ENCODE measurements around the gene KCNAB1.
"Not testable (repeated sequence)": the region's sequence is repeated elsewhere in the genome, so short reads cannot be mapped to it uniquely, and the experiment has no call there.

Gene KCNAB1

DNA sequence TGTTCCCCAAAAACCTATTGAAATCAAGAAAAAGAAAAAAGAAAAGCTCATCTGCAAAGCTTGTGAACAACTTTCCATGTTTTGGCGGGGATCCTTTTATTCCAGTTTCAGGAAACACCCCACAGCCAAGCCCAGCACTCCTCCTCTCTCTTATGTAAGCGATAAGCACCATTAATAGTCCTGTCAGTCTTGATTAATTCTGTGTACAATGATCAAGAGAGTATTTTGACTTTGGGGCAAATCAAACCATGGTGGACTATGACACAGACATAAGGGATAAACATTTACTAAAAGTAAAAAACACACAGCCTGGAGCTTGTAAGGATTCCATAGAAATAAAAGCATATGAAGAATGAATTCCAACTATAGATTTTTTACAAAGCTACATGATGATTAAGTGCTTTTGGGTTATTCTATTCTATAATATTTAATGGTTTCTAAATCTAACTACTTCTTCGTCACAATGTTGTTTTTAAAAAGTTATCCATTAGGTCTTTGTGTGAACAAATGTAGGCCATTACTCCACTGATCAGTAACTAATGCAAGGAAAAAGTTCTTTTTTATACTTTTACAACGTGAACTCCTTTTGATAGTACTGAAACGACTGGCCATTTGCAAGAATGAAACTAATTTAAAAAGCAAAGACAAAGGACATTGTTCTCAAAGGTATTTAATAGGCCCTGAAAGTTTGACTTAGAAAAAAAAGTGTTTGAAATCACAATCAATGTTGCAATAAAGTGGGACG lies 106.5 kb downstream of the KCNAB1 start:
- no peak for DNase-seq

DNA sequence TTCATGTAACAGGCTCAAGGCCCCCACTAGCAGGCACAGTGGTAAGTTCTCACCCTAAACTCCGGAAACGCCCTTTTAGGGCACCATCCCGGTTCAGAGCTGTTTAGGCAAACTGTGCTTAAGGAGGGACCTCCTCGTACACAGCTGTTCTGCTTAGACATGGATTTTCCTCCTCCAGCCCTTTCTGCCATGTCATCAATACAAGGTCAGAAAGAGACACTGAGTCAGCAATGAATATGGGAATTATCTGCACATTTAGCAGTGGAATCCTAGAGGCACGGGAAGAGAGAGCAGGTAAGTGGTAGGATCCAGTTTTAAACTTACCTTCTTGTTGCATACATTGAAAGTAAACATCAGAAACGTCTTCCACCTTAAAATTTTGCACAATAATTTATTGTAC lies 107.3 kb downstream of the KCNAB1 start:
- DNase-seq, result no peak

DNA sequence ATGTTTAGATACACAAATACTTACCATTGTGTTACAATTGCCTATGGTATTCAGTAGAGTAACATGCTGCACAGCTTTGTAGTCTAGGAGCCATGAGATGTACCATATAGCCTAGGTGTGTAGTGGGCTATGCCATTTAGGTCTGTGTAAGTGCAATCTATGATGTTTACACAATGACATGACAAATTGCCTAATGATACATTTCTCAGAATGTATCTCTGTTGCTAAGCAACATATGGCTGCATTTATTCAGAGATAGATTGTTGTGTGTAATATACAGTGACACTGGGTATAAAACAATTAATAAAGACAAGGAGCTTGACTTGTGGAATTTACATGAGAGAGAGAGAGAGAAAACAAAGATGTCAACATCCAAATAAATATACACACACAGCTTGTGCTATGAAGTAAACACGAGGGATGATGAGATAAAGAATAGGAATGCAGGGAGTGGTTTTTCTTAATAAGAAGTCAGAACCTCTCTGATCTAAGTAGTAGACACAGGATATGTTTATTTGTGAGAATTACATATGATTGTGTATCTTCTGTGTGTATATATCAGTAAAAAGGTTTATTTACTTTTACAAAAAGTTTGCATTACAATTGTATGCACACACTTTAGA lies 110.0 kb downstream of the KCNAB1 start:
- no peak for DNase-seq

DNA sequence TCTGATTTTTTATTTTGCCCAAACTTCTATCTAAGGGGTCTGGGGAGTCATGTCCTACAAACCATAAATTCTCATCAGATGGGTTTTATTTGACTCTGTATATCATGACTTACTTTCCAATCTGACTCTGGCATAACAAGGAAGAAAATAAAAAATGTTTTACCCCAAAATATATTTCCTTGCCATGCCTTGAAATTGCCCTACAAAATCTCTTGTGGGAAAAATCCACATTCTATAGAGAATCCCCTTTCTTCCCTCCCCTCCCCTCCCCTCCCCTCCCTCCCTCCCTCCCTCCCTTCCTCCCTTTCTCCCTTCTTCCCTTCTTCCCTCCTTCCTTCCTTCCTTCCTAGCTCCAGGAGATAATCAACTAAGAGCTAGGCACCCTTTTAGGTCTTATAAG lies 110.8 kb downstream of the KCNAB1 start:
- DNase-seq, result not testable (repeated sequence)

DNA sequence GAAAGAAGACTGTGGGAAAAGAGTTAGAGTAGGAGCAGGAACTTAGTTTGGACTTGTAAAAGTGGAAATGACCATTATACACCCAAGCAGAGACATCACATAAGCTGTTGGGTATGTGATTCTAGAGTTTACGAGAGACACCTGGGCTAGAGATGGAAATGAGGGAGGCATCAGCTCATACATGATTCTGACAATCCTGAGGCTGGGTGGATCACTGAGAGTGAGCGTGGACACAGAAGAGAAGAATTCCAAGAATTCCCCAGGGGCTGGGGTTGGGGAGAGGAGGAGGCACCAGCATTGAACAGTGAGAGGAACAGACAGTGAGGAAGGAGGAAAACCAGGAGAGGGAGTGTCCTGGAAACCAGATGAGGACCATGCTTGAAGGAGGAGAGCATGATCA lies 113.5 kb downstream of the KCNAB1 start:
- DNase-seq, result no peak

DNA sequence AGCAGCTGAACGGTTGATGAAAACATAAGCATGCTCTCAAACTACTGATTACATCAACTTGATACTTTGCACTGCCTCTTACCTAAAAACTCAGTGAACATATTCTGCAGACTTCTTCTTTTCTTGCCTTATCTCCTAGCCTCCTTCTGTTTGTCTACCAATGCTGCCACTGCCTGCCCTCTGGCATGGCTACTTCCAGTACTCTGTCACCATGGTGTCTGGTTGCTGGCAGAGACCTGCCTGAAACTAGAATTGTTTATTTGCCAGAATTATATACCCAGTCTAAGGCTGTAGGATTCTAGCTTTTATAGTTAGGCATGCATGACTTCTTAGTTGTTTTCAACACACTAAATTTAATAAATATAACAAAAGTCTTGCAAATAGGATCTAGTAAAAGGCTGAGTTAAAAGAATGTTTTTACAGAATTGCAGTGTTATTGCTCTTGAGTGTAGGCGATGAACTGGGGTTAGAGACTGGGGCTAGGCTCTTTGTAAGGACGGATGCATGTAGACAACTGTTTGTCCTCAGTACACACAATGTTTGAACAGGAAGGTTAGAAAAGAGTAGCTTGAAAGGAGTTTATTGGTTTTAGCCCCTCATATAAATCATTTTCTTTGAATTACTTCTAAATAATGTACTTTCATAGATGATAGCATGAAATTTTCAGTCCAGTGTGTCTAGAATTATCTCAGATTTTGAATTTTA lies 116.3 kb downstream of the KCNAB1 start:
- no peak for DNase-seq

DNA sequence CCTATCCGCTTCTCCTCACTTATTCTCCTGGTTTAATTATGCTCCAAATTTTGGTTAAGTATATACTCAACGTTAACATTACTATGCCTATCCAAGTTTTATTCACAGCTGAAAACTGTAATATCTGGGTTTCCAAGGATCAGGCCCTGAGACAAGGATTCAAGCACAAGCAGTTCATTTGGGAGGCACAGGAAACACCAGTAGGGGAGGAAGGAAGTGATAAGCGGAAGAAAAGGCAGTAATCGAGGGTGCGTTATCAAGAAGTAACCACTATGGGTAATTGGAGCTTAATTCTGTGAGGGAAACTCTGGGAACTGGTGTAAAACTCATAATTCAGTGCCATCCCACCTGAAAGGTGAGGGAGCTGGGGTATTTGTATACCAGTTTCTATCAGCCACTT lies 120.3 kb downstream of the KCNAB1 start:
- DNase-seq, result no peak

DNA sequence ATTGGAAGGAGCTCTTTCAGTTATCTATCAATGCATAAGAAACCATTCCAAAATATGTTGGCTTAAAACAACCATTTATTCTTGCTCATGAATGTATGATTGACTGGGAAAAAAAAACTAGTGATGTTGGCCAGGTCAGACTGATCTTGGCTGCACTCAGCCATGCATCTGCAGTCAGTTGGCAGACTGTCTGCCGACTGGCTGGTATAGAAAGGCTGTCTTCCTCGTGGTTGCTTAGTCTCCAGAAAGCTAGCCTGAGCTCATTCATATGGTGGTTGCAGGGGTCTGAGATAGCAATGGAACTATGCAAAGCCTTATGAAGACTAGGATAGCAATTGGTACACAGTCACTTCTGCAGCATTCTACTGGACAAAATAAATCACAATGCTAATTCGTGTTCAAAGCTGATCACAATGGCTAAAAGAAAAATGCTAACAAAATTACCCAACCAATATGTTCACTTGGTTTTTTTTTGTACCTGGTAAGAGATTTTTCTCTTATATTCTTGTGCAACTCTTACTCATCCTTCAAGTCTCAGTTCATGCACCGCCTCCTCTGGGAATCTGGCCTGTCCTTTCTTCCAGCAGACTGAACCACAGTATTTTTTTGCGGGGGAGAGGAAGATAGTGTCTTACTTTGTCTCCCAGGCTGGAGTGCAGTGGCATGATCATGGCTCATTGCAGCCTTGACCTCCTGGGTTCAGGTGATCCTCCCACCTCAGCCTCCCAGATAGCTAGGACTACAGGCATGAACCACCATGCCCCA lies 126.8 kb downstream of the KCNAB1 start:
- DNase-seq, result no peak

DNA sequence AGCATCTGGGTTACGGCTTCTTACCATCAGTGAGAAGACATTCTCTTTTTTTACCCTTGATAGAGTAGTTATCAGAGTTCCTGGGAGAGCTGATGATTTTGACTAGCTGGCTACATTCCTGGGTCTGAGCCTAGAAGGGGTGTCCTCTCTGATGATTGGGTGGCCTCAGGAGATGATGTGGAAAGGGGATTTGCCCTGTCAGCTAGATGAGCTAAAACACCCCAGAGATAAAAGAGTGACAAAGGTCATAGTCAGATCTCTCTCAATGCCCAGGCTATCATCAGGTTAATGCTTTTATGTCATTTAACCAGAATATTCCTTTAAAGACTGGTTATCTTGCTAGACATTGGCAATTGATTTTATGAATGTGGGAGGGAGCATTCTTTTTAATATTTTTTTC lies 130.2 kb downstream of the KCNAB1 start:
- no peak for DNase-seq

DNA sequence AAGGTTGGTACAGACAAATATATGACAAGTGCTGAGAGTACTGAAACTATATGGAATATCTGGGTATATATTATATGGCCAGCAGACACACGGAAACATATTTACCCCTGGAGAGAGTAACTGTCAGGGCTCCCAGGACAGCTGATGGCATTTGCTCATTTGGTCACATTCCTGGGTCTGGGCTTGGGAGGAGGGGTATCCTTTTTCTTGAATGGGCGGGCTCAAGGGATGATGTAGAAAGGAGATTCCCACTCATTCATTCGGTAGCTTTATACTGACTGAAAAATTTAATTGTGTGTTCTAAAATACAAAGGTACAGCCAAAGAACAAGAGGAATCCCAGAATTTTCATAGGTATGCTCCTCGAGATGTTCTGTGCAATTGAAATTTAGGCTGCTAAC lies 131.0 kb downstream of the KCNAB1 start:
- no peak for DNase-seq

DNA sequence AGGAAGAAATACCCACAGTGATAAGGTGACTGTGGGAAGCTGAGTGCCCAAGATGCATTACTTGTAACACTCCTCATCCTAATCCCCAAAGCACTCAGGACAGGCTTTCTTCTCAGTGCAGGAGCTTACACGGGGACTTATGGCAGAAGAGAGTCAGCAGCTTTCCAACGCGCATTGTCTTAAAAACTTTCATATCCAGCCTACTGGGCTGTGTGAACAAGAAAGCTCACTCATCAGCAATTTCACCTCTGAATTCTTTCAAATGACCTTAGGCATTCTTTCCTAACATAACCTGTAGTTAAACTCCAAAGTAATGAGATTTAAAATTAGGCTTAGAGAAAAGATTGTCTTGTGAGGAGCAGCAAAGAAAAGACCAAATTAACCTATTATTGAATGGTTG lies 132.3 kb downstream of the KCNAB1 start:
- no peak for DNase-seq

DNA sequence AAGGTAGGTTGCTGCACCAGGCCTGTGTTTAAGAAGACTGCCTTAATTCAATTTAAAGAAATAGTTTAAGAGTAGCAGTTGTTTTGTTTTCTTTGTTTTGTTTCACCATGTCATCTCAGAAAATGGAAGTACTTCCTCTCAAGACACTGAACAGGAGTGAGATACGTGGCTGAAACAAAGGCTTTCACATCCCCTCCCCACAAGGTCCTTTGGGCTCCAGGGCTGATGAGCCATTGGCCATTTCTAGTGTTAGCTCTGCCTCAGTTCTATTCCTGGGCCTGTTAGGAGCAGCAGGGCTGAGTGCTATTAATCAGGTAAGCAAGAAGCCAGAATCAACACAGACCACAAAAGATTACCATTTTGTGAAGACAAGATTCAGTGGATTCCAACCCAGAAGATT lies 132.8 kb downstream of the KCNAB1 start:
- DNase-seq, result no peak

DNA sequence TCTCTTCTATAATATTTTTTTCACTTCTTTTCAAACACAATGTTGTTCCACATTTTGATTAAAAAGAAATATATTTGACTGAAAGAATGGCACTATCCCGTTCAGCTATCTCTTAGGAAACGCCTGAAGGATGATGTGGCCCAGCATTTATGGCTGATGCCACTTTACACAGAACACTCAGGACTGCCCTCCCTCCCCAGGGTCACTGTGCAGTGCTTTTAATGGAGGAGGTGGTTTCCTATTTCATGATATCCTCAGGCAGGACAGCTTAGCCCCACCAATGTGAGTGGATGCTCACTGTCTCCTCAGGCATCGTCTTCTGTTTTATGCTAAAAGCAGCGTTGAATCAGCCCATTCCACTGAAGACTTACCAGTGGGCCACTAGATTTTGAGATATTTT lies 135.9 kb downstream of the KCNAB1 start:
- DNase-seq, result no peak

DNA sequence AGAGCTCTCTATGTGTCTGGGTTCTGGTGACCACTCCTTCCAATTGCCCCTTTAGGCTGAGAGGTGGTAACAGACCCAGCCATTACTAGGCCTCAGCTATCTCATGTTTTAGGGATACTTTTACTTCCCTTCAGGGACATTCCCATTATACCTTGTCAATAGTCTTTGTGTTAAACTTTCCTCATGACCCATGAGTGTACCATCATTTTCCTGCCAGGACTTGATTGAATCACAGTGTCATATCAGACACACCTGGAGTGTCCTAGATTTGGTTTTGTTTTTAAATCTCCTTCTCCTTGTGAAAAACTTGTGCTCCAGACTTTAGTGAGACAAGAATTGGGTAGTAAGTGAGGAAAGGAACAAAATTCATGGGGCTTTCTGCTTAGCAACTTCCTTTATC lies 136.6 kb downstream of the KCNAB1 start:
- no peak for DNase-seq

DNA sequence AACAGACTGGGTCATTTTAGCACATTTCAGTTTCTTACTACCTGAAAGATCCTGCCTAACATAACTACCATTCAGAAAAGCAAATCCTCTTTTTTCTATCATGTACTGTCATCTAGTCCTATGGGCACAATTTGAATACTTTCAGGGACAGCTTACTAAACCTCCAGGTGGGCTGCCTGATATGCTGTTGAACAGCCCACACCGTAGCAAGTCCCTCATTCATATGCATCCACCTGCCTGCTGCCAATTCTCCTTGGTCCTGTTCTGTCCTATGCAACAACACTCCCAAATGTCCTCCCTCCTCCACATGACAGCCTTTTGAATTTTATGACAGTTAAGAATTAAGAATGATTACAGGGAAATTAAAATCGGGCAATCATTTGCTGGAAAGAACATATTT lies 137.9 kb downstream of the KCNAB1 start:
- no peak for DNase-seq

DNA sequence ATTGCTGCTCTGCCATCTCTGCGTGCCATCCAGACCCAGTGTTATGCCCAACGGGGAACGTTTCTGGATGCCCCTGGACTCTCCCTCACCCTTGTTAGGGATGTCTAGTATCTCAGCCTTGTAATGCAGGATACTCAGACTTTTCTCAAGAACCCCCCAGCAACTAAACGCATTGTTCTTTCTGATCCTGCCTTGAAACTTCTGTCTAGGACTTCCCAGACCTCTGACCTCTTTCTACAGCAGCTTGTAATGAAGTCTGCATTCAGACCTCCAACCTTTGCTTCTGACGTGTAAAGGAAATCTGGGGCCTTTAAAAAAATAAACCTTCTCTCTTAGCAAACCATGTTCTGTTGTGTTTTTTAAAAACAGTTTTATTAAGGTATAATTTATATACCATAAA lies 139.5 kb downstream of the KCNAB1 start:
- no peak for DNase-seq

DNA sequence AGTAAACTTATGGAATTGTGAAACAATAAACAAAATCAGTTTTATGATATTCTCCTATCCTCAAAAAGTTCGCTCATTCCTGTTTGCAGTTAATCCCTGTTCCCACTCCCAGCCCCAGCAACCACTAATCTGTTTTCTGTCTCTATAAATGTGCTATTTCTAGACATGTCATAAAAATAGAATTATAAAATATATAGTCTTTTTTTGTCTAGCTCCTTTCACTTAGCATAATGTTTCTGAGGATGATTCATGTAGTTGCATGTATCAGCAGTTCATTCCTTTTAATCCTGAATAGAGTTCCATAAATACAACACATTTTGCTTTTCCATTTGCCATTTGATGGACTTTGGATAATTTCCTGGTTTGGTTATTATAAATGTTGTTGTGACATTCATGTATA lies 140.0 kb downstream of the KCNAB1 start:
- DNase-seq, result no peak

DNA sequence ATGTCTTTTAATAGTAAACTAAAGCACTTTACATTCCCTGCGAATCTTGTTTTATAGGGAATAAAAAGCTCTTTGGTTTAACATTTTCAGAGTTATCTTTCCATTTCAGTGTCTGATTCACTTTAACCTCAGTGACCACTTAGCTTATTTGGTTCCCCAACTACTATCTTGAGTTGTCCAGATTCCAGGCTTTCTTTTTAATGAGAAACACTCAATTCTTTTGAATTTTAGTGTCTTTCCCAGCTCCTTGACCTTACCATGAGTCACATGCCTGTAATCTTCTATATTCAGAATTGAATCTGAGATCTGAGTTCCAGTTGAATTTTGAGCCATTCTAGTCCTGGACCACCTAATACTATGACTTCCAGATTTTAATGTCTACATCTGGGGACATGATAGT lies 144.4 kb downstream of the KCNAB1 start:
- no peak for DNase-seq

DNA sequence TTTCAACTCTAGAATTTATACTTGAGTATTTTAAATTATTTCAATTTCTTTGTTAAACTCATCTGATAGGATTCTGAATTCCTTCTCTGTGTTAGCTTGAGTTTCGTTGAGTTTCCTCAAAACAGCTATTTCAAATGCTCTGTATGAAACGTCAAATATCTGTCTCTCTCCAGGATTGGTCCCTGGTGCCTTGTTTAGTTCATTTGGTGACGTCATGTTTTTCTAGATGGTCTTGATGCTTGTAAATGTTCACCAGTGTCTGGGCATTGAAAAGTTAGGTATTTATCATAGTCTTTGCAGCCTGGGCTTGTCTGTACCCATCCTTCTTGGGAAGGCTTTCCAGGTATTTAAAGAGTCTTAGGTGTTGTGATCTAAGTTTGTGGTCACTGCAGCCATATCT lies 151.1 kb downstream of the KCNAB1 start:
- no peak for DNase-seq

DNA sequence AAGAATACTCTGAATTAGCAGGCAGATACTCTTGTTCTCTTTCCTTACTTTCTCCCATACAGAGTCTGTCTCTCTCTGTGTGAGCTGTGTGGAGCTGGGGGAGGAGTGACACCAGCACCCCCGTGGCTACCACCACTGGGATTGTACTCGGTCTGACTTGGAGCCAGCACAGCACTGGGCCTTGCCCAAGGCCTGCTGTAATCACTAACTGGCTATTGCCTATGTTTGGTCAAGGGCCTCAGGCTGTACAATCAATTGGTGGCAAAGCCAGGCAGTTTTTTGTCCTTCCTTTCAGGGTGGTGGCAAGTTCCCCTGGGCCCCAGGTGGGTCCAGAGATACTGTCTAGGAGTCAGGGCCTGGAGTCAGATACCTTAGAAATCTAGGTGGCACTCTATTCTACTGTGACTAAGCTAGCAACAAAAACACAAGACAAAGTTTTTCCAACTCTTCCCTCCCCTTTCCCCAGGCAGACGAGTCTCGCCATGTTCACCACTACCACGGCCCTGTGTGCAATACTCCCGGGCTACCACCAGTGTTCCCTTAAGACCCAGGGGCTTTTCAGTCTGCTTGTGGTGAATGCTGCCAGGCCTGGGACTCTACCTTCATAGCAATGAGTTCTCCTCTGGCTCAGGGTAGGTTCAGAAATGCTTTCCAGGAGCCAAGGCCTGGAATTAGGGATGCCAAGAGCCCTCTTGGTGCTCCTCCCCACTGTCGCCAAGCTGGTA lies 151.8 kb downstream of the KCNAB1 start:
- no peak for DNase-seq

DNA sequence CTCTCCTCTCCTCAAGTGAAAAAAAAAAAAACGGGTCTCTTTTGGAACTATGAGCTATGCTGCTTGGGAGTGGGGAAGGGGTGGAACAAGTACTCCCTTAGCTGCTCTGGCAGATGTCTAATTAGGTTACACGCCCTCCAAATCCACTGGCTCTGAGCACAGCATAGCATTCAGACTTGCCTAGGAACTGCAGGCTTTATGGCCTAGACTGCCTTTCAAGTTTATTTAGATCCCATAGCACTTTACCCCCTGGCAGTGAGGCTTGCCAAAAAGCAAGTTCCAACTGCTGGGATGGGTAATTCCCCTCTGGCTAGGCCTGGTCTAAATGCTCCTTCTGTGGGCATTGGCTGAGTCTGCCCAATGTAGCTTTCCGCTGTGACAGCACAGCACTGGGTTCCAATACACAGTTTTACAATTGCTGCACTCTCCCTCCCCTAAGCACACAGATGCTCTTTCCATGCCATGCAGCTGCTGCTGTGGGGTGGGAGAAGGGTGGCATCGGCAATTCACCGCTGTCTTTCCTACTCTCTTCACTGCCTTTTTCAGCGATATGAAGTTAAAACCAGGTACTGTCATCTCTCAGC lies 152.8 kb downstream of the KCNAB1 start:
- no peak for DNase-seq

DNA sequence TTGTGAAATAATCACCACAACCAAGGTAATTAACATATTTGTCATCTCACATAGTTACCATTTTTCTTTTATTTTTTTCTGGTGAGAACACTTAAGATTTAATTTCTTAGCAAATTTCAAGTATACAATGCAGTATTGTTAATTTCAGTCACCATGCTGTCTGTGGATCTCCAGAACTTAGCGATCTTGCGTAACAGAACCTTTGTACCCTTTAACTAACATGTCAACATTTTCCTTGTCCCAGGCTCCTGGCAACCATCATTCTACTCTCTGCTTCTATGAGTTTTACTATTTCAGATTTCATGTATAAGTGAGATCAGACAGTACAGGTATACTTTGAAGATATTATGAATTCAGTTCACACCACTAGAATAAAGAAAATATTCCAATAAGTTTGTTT lies 154.4 kb downstream of the KCNAB1 start:
- no peak for DNase-seq

DNA sequence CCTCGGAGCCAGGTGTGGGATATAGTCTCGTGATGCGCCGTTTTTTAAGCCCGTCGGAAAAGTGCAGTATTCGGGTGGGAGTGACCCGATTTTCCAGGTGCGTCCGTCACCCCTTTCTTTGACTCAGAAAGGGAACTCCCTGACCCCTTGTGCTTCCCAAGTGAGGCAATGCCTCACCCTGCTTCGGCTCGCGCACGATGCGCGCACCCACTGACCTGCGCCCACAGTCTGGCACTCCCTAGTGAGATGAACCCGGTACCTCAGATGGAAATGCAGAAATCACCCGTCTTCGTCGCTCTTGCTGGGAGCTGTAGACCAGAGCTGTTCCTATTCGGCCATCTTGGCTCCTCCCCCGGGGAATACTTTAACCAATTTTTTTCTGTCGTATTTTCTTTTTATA lies 164.3 kb downstream of the KCNAB1 start:
- DNase-seq, result not testable (repeated sequence)
